ENCODE measurements around the gene OPCML.

Gene OPCML

DNA sequence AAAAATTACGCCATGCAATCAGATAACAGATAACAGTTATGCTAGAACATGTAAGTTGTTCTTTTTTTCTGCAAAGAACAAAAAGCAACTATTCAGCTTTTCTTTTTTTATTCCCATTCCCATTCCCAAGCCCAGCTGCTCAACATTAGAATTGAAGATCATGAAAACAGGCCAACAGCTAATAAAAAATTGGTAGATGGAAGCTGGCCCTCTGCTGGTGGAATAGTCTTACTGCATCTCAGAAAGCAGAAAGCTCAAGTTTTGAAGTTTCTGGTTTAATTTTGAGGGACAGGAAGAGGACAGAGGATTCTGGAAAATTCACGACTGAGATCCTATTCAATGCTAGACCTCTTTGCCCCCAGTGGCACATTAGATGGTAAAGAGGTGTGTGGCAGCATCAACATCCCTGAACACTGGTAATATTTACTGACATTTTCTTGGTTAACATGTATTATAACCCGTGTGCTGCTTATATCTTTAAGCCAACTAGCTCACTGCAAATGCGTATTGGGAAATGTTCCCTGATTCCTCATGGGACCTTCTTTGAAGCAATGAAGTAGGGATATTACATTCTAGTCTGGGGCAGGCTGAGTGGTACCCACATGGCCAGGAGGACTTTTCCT is 591.2 kb downstream of the OPCML start:
- peak; percentile 32 for DNase-seq (ENCODE audit: low spot score)

DNA sequence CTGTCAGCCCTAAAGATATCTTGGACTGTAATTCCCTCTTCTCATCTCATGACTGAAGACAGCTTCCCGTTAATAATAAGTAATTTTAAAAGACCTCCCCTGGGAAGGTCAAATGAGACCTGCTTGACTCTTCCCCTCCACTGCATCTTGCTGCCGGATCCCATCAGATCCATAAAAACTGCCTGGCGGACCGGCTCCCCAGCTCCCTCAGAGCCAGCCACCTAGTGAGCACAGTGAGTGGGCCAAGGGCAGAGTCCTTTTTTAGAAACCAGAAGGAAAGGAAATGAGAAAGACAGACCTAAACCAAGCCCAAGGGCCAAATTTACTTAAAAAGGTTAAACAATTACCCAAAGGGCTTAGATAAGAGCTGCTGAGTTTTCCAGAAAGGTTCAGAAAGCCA is 595.3 kb downstream of the OPCML start:
- DNase-seq (ENCODE audit: low spot score): no peak

DNA sequence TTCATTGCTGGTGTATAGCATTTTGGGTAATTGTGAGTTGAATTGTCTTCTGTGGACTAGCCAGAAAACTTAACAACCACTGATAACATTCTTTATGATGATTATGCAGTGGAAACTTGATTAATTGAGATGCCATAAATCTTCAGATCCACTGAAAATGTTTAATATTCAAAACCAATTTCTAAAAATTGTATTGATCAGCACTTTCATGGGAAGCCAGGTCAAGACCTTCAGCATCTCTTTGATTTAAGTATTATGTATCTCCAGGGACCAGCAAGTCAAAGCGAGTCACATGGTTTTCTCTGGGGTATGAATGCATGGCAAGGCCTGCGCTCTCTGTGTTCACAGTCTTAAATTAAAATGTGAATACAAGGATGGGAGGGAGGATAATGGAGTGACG is 596.9 kb downstream of the OPCML start:
- no peak for DNase-seq (ENCODE audit: low spot score)

DNA sequence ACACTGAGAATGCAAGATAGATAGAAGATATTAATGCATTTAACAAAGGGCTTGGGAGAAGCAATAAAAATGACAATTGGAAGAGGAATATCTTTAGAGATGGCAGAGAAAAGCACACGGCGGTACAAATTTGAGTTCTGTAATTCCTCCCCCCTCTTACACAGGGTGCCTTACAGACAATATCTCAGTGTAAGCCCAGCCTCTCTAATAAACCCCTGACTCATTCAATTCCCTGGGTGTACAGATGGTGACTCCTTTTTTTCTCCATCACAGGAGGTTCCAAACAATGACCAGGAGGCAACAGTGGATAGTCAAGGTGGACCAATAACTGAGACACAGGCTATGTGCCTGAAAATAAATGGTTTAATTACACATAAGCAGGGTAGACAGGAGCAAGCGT is 598.6 kb downstream of the OPCML start:
- DNase-seq (ENCODE audit: low spot score): no peak

DNA sequence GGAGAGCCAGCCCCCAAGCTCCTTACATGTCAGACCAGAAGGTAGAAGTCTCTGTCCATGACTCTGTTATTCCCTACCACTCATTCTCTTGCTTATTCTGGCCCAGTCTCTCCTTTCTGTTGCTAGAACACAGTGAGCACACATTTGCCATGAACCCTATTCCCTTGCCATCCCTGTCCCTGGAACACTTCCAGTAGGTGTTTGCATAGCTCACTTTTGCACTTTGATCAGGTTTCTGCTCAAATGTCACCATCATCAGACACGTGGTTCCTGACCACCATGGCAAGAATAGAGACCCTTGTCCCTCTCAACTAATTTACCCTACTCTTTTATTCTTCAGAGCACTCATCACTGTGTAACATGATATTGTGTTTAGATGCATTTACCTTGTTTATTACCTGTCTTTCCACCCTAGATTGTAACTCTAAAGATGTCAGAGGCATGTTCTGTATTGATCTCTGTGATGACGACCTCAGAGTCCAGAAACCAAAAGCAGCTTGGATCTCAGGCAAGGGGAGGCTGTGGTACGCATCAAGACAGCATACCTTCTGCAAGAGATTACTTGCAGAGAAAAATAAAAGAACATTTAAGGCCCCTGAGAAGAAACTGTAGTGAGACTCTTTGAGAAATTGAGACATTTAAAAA is 606.4 kb downstream of the OPCML start:
- no peak for DNase-seq (ENCODE audit: low spot score)

DNA sequence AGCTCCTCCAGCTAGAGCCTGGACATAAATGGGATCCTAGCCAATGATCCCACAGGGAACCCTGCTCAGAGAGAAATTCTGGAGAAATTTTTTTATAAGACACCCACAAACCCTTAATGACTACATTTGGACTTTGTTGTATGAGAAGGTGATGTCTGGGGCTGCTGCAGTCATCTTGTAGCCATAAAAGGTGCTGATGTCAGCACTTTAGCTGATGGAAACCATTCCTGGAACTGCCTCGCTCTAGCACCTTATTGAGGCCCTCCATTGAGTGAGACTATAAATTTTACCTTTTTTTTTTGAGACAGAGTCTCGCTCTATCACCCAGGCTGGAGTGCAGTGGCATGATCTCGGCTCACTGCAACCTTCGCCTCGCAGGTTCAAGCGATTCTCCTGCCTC is 610.7 kb downstream of the OPCML start:
- no peak for DNase-seq (ENCODE audit: low spot score)

DNA sequence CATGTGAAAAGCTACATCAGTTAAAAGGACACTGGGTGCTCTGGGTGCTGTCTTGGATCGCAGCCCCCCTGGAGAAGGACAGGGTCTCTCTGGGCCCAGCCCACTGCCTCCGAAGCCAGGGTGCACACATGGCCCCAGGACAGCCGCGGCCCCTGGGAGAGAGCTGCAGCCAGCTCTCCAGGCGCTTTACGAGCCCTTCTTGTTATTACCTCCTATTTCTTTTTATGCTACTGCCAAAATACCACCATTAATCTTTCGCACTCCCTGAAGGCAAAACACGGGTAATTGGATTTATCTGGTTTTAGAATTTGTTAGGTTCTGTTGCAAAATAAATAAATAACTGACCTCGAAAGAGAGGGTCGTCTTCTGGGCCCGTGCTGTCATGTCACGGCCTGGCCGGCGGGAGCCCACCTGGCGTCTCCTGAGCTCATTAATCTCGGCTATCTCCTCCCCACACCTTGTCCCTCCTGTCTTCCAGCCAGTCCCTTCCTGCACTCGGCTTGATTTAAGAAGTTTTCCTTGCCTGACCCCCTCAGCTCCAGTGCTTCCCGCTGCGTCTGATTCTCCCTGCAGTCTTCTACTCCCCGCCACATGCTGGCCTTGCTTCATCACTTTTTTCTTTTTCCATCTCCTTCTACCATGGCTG is 611.7 kb downstream of the OPCML start:
- no peak for DNase-seq (ENCODE audit: low spot score)

DNA sequence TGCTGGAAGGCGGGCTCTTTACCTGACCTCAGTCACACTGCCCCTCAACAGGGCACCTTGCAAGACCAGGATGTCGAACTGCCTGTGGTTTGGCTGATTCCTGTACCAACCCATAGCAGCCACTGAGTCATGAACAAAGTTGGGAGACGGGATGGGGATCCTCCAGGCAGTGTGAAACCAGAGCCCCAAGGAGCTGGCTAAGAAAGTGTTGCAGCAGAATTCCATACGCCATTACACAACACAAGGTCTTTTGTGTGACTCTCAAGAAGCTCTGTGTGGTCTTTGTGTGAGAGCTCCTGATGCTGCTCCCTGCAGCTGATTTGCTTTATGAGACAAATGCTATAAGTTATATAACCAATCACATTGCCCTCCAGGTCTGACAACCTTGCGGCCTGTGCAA is 617.7 kb downstream of the OPCML start:
- no peak for DNase-seq (ENCODE audit: low spot score)

DNA sequence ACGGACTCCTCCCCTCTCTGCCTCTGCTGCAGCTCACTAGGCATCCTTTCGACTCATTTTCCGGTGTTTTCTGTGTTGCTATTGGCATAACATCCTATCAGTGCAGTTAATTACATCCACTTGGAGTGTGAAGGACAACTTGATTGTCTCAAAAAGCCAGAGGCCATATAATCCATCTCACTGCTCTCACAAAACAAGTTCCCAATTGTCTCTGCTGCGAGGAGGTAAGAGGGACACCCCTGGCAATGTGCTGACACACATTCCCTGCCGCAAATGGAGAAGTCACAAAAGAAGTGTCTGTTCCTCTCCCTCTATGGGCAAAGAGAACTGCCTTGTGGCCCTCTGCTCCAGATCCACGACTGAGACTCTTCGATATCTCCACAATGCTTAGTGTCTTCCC is 618.4 kb downstream of the OPCML start:
- DNase-seq (ENCODE audit: low spot score): no peak

DNA sequence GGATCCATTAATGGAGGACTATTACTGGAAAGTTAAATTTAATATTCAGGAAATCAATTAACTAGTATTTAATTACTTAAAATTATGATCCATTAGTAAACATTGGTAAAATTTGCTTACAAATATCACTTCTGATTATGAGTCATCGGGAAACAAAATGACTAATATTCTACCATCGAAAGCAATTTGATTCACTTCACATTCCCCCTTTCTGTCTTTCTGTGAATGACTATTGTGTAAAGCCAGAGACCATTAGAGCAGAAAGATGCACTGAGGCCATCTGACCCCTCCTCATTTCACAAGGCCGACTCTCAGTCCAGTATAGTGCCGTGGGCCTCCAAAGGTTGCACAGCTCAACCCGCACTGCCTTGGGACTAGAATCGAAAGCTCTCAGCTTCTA is 619.0 kb downstream of the OPCML start:
- DNase-seq (ENCODE audit: low spot score): no peak

DNA sequence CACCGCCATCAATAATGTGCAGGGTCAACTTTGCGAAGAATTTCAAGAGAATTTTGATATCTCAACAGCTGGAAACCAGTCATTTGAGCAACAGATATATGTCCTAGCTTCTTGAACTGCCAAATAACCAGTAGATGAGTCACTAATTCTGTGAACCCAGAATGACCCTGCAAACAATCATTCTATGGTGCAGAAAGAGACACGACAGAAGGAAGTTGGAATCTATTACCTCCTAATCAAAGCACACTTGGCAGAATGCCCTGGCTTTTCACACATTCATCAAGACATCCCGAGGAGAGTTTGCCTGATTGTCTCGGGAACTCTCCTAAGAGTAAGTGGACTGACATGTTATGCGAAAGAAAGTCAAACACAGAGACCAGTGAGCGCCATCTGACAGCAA is 621.1 kb downstream of the OPCML start:
- peak; percentile 27 for DNase-seq (ENCODE audit: low spot score)

DNA sequence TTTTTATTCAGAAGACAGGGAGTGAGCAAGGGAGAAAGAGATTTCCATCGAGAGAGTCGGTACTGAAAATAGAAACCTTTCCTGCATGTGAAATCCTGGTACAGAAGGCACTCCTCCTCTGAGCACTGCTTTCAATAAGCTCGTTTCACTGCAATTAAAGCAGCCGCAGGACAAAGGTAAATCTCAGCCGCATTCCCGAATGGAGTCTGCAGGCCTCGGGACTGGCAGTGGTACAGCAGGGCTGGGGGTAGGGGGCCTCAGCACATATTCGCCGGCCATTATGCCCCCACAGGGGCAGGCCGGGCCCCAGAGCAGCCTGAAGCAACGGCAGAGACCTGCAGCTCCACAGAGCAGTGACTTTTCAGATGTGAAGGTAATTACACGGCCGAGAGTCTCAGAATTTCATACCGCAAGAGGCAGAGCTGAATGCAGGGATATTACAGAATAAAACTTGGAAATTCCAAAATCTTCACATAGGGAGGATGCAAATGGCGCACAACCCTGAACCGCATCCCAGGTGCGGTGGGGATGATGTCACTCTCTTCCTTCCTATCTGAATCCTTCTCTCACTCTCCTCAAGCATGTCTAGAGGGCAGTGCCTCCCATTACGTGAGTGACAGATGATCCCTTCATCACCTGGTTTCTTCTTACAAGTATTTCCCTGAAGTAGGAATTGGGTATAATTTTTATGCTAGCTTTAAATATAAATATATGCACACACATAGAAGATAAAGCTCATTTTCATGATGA is 622.1 kb downstream of the OPCML start:
- no peak for DNase-seq (ENCODE audit: low spot score)

DNA sequence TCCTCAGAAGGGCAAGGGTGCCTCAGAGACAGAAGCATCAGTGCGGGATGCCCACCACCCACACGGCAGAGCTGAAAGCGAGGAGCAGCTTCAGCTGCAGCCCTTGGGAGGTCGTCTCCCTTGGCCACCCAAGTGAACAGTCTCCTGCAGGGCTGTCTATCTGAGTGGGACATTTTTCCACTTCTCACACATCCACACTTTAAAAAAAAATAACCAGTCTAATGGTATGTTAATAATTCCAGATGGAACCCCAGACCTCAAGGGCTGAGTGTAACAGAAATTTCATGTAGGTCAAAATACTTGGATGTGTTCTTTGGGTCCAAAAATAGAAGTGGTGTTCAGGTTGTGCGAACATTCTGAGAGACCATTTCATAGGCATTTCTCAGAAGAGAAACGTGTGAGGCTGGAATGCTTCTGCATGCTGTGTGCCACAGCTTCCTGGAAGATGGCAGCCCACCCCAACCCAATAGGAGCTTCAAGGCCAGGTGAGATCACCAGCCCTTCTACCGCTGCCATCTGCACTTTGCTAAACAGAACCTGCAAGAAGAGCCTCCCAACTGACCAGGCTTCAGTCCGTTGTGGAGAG is 623.2 kb downstream of the OPCML start:
- DNase-seq (ENCODE audit: low spot score): no peak

DNA sequence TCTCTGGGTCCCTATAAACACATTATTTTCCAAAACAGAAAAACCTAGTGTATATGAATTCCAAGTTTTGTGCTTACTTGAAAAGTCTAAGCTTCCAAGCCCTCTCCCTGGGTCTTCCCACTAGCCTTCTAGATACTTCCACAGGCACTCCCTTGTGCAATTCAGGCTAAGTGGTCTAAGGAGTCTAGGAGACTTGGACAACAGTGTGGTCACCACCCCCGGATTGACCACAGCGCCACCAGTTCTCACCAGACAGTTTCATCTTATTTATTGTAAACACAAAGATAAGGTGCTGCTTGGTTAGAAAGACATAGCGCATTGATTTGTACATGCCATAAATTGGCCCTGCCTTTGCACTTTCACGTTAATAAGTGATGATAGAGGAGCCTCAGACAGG is 623.9 kb downstream of the OPCML start:
- no peak for DNase-seq (ENCODE audit: low spot score)

DNA sequence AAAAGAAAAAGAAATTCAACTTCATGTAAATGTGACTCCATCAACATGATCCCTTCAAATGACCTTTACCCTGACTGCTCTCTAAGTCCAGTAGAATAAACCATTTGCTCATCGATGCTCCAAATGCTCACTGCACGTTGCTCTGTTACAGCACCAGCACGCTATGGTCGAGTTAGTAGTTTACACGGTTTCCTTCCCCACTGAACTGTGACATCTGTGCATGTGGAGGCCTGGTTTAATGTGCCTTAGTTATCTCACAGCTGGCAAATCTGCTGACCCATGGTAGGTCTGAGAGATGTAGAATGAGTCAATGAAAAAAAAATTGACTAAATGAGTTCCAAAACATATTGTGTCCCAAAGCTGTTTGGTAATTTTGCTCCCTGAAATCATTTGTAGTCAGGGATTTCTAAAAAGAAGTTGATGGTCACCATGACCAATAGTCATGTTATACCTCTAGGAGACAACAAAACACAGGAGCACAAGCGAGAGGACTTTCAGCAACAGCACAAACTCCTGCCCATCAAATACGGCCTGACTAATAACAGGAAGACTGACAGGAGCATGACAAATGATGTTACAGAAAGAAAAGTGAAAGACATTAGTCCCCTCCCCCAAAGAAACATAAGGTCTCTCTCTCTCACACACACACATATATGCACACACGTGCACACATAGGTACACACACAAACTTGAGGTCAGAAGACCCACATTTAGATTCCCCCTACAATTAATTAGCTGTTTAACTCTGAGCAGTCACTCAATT is 624.5 kb downstream of the OPCML start:
- DNase-seq (ENCODE audit: low spot score): no peak

DNA sequence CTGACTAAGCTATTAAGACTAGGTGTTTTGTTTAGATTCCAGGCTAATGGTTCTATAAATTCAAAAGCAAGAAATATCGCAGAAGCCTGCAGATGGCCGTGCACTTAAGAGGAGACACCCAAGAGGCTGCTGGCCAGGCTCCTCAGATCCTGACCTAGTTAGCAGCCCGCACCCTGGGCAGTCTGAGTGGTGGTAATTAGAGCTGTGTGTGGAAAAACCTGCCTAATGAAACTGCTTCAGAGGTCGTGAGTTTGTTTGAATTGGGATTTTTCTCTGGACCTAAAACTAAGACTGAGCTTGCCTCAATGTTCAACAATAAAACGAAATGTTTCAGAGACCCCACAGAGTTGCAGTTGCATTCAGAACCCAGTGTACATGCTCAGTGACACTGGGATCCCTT is 627.7 kb downstream of the OPCML start:
- DNase-seq (ENCODE audit: low spot score): no peak

DNA sequence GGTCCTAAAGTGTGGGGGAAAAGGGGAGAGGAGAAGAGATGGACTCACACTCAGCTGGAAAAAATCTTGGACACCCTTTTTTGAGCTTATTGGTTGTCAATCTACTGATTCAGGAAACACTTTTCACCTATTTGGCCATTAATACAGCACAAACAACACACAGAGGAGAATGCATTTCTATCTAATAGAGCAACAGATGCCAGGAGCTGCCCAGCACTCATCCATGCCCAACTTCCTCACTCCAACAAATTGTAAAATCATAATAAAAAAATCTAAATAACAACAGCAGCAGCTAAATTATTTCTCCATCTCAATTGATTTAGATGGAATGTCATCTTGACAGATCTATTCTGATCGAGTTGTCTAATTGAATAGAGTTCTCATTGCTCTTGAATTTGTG is 628.2 kb downstream of the OPCML start:
- DNase-seq (ENCODE audit: low spot score): no peak

DNA sequence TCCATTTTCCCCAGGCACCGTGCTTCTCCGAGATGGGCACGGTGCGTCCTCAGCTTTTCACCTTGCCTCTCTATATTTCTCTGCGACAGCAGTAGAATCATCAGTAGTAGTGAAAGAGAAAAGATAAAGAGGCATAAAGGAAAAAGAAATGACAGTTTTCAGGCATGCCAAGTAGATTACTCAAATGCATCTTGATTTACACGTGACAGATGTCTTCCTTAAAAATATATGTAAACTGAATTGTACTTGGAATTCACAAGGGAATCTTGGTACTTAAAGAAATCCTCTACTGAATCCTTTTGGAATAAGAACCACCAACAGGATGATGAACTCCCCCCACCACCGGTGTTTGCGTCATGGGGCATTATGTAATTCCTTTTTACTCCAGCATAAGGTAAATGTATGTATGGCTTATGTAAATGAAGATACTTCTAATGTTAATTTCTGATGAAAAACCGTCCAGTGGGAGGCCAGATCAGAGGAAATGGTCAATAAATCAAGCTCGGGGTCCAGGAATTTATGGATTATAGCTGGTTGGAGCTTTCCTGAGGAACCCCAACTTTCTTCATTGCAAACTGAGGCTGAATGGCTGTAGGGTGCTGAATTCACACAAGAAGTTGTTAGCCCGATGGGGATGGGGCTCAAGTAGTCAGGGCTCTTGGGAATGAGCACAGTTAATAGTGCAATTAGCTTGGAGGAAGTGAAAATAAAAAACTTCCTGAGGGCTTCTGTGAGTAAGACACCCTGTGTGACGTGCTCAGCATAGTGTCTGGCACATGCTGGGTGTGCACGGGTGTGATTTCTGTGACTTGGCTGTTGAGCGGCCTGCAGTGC is 630.4 kb downstream of the OPCML start:
- no peak for DNase-seq (ENCODE audit: low spot score)

DNA sequence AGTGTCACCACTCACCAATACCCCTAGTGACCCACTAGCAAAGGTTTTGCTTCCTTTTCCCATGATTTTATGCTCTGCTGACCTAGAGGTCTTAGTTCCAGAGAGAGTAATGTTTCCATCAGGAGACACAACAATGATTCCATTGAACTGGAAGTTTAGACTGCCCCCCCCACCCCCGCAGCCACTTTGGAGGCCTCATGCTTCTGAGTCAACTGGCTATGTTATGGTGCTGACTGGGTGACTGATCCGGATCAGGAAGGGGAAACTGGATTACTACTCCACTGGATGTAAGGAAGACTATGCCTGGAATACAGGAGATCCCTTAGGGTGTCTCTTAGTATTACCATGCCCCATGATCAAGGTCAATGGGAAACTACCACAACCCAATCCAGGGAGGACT is 633.6 kb downstream of the OPCML start:
- DNase-seq (ENCODE audit: low spot score): no peak

DNA sequence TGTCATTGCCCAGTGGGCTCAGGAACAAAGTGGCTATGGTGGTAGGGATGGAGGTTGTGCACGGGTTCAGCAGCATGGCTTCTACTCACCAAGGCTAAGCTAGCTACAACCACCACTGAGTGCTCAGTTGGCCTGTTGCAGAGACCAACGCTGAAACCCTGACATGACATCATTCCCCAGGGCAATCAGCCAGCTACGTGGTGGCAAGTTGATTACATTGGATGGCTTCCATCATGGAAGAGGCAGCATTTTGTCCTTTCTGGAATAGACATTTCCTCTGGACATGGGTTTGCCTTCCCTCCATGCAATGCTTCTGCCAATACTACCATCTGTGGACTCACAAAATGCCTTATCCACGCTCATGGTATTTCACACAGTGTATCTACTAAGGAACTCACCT is 634.3 kb downstream of the OPCML start:
- no peak for DNase-seq (ENCODE audit: low spot score)

DNA sequence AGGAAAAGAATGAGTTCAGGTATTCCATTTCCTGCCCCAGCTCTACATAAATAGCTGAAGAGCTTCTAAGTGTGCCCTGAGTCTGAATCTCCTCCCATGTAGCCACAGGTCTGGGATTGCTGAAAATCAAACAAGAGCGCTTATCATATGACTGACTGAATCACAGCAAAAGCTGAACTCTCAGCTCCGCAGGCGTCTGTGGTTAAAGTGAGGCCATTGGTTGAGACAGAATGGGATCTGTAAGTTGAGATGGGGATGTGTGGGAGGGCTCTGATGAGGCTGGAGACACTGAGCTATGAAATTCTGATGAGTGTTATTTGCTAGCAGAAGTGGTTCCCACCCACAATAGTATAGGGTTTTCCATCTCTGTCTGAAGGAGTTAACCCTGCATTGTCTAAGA is 637.0 kb downstream of the OPCML start:
- peak; percentile 8 for DNase-seq (ENCODE audit: low spot score)

All from AG08396 (cell line).